Measurements from ENCODE around the gene DMWD.

Gene DMWD

GRCh38 chr19:45771311-45771933 lies 21.2 kb downstream of the DMWD start:
- in situ Hi-C loops (cut with MboI; ENCODE audit: low sequenced_read_pairs): no loop called here

DNA sequence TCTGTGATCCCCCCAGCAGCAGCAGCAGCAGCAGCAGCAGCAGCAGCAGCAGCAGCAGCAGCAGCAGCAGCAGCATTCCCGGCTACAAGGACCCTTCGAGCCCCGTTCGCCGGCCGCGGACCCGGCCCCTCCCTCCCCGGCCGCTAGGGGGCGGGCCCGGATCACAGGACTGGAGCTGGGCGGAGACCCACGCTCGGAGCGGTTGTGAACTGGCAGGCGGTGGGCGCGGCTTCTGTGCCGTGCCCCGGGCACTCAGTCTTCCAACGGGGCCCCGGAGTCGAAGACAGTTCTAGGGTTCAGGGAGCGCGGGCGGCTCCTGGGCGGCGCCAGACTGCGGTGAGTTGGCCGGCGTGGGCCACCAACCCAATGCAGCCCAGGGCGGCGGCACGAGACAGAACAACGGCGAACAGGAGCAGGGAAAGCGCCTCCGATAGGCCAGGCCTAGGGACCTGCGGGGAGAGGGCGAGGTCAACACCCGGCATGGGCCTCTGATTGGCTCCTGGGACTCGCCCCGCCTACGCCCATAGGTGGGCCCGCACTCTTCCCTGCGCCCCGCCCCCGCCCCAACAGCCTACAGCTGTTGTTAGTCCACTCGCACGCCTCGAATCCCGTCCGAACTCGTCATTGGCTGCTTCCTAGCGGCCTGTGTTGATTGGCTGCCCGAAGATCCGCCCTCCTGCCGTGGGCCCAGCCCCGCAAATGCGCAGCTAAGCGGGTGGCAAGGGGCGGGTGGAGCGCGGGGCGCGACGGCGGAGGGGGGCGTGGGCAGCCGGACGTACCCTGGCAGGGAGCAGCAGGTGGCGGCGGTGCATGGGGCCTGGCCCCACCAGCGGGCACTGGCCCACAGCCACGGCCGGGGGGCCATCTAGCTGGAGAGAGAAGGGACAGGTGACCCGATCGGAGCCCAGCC lies 22.2 kb downstream of the DMWD start:
- in situ Hi-C loops (cut with MboI; ENCODE audit: low sequenced_read_pairs): no loop called here

DNA sequence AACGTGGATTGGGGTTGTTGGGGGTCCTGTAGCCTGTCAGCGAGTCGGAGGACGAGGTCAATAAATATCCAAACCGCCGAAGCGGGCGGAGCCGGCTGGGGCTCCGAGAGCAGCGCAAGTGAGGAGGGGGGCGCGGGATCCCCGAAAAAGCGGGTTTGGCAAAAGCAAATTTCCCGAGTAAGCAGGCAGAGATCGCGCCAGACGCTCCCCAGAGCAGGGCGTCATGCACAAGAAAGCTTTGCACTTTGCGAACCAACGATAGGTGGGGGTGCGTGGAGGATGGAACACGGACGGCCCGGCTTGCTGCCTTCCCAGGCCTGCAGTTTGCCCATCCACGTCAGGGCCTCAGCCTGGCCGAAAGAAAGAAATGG lies 22.8 kb downstream of the DMWD start:
- in situ Hi-C loops (cut with MboI; ENCODE audit: low sequenced_read_pairs): no loop called here

DNA sequence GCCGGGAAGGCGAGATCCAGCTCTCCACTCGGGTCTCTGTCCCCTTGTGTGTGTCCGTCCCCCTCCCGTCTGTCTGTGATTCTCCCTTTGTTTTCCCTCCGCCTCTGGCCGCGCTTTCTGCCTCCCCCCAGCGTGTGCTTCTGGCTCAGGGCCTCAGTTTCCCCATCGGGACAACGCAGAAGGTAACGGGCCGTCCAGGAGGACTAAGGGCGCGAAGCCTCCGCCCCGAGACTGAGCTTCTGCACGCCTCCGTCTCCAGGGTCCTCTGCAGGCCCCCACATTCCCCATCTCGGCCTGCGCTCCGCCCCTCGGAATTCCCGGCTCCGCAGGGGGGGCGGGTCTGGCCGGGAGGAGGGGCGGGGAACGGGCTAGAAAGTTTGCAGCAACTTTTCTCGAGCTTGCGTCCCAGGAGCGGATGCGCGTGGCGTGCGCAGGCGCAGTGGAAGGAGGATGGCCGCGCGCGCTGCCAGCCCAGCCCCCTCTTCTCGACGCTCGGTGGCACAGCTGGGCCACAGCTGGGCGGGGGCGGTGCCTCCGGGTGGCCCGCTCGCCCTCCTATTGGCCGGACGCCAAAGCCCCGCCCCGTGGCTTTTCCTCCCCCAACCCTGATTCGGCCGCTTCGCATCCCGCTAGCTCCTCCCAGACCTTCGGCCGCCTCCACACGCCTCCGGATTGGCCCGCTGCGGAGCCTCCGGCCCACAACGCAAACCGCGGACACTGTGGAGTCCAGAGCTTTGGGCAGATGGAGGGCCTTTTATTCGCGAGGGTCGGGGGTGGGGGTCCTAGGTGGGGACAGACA lies 23.5 kb downstream of the DMWD start, which contains the start of gene SIX5:
TSS of gene SIX5 (minus strand) at position 269 of the 799 bp plus-strand sequence. CDS start 408 bp downstream, outside the sequence.
- in situ Hi-C loops (cut with MboI; ENCODE audit: low sequenced_read_pairs): no loop called here

DNA sequence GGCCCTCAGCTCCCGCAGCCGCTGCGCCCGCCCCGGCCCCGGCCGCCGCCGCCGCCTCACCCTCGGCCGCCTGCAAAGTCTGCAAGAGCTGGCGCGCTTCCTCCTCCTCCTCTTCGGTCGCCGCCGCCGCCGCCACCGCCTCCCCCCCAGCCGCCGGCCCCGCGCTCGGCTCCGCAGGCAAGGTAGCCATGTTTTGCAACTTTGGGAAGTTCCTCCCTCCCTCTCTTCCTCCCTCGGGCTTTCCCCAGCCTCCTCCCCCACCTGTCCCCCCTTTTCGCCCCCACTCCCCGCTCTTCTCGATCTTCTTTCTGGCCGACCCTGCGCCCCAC lies 24.0 kb downstream of the DMWD start:
- in situ Hi-C loops (cut with MboI; ENCODE audit: low sequenced_read_pairs): no loop called here

DNA sequence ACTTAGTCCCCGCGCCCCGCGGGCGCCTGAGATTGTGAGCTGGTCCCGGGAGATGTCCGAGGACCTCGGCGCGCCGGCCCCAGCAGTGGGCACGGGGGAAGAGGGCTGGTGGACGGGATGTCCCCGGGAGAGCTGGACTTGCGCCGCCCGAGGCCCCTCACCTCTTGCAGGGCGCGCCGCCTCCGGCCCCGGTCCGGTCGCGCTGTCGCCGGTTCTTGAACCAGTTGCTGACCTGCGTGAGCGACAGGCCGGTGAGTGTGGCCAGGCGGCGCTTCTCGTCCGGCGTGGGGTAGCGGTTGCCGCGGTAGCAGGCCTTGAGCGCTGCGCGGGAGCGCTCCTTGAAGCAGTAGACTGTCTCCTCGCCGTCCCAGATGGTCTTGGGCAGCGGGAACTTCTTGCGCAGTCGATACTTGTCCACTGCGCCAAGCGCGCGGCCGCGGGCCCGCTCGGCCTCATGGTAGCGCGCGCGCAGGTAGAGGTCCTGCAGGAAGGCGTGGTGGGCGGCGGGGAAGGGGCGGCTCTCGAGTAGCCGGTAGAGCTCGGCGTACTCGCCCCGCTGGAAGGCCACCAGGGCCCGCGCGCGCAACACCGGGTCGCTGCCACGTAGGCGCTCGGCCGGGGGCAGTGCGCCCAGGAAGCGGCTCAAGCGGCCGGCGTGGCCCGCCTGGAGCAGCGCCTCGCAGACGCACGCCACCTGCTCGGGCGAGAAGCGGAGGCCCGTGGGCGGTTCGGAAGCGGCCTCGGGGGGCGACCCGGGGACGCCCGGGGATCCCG lies 24.6 kb downstream of the DMWD start:
- in situ Hi-C loops (cut with MboI; ENCODE audit: low sequenced_read_pairs): no loop called here

- in situ Hi-C loops (cut with MboI; ENCODE audit: low sequenced_read_pairs): no loop called here
Observed at GRCh38 chr19:45767410-45767880, 25.2 kb downstream of the DMWD start.

- in situ Hi-C loops (cut with MboI; ENCODE audit: low sequenced_read_pairs): no loop called here
Observed at GRCh38 chr19:45766869-45767346, 25.7 kb downstream of the DMWD start.

- in situ Hi-C loops (cut with MboI; ENCODE audit: low sequenced_read_pairs): no loop called here
Observed at GRCh38 chr19:45766296-45766868, 26.3 kb downstream of the DMWD start.

DNA sequence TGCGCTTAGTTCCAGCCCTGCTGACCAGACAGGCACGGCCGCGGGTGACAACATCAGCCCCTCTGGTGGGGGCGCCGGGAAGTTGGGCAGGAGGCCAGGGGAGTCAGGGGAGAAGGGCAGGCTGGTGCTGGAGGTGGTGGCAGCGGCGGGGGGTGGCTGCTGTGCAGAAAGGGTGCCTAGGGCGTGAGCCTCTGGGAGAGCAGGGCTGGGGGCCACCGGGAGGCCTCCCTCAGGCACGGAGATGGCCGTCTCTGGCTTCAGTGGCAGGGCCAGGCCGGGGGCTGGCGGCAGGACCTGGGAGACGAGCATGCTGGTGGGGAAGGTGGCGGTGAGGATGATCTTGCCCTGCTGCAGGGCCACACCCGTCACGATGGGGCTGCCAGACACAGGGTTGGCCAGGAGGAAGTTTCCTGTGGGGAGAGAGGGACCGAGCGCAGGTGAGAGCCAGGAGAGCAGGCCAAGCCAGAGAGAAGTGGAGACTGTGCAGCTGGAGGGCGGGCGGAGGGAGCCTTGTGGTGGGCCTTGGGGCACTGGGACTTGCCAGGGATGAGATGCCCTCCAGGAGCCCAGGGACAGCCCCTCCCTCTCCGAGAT lies 26.8 kb downstream of the DMWD start:
- in situ Hi-C loops (cut with MboI; ENCODE audit: low sequenced_read_pairs): no loop called here

DNA sequence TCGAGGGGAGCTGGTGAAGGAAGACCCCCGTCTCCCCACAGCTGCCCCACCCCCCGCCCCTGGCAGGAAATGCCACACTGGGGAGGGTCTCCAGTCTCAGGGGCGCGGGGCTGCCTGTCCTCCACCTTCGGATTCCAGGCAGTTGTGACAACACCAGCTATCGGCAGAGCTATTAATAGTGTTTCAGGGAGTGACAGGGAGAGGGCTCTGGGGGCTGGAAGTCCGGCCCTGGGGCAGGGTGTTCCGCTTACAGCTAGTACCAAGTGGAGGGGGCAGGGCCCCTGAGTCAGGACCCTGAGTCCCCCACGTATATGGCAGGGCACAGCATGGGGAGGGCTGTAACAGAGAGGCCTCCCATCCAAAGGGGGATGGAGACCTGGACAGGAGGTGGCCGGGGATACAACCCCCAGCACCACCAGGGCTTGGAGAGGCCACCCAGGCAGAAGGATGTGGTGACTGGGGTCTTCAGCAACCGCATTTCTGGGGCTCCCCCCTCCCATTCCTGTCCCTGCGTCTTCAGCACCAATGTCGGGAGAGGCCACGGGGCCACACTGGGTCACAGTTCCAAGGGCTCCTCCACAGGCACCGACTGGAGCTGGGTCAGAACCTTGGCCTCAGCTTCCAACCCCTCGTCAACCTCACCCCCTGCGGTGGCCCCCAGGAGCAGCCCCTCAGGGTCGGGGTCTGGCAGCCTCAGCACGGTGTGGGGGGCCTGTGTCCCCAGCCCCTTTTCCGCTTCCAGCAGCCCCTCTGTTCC lies 27.5 kb downstream of the DMWD start:
- in situ Hi-C loops (cut with MboI; ENCODE audit: low sequenced_read_pairs): no loop called here

DNA sequence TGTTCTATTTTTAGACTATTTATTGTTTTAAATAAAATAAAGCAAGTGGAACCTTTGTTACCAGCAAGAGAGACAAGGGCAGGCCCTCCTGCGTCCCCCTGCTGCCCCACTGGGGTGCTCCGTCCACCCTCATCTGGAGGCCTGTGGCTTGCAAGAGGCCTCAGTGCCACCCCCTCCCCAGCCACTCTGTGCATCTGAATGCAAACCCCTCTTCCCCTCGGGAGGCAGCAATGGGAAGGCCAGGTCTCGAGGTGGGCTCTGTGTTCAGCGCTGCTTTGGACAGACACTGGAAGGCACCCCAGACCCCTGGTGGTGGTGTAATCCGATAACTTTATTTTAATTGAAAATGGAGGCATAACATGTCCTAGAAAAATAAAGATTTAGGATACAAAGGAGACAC lies 28.2 kb downstream of the DMWD start:
- in situ Hi-C loops (cut with MboI; ENCODE audit: low sequenced_read_pairs): no loop called here

DNA sequence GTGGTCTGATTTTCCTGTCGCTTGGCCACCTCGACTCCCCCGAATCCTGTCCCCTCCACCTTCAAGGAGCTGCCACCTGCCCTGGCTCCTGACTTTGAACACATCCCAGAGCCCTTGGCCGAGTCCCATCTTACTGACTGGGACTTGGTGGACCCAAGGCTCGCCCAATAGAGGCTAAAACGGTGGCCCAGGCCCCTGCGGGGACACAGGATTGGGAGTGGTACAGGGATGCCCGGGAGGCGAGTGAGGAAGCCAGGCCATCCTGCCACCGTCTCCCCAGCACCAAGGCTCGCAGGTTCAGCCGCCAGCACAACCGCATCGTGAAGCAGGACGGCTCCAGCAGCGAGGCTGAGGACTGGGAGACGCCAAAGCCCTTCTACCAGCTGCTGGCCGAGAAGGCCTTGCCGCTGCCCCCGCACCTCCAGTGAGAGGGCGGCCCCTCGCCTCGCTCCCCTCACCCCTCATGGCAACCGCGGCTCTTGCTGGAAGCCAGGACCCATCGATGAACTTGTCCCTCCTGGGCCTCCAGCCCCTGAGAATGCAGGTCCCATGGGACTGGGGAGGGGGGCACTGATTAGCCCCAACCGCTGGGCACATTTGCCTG lies 28.9 kb downstream of the DMWD start:
- in situ Hi-C loops (cut with MboI; ENCODE audit: low sequenced_read_pairs): no loop called here

DNA sequence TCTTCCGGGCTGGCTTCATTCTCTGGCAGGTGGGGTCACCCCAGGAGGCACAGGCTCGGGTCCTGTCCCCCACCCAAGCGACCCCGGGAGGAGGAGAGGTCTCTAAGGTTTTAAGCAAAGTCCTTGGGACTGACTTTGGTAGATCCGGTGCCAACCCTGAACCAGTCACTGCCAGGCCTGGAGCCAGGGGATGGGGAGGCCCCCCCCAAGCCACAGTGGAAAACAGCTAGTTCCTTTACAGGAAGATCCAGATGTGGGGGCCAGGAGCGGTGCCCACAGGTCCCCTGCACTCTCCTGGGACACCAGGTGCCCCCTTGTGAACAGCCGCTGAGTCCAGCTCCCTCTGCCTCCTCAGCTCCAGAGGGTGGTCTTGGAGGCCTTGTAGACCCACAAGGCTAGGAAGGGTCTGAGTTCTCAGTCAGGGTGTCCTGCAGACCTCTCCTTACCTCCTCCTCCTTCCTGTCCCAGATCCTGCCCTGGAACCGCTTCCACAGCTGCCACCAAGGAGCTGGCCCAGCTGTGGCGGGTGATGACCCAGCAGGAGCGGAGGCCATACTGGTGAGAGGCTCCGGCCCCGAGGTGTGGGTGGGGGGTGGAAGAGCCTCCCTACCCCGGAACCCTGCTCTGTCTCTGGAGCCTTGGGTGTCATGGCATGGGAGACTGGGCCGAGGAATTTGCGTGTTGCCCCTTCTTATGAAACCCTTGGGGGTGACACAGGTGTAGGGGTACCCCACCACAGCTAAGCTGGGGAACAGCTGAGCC lies 29.6 kb downstream of the DMWD start:
- in situ Hi-C loops (cut with MboI; ENCODE audit: low sequenced_read_pairs): no loop called here

DNA sequence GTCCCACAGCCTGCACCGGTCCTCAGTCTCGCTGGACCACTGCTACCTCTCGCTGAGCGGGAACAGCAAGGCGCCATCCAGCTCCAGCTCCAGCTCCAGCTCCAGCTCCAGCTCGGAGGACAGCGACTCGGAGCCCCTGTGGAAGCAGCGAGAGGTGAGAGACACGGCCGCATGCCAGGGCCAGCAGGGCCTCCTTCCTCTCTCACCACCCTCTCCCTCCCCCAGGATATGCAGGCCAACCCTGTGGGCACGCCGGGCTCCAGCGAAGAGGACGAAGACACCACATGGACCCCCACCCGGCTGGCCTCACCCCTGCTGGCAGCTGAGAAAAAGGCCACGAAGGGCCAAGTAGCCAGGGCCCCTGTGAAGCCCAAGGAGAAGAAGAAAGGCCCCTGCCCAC lies 30.9 kb downstream of the DMWD start:
- in situ Hi-C loops (cut with MboI; ENCODE audit: low sequenced_read_pairs): no loop called here

GRCh38 chr19:45758921-45759320 lies 33.7 kb downstream of the DMWD start:
- in situ Hi-C loops (cut with MboI; ENCODE audit: low sequenced_read_pairs): no loop called here

DNA sequence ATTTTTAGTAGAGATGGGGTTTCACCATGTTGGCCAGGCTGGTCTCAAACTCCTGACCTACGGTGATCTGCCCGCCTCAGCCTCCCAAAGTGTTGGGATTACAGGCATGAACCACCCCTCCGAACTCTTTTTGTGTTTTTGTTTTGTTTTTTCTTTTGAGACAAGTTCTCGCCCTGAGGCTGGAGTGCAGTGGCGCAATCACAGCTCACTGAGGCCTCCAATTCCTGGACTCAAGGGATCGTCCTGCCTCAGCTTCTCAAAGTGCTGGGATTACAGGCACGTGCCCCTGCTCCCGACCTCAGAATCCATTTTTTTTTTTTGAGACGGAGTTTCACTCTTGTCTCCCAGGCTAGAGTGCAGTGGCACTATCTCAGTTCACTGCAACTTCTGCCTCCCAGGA lies 35.0 kb downstream of the DMWD start:
- in situ Hi-C loops (cut with MboI; ENCODE audit: low sequenced_read_pairs): no loop called here

- in situ Hi-C loops (cut with MboI; ENCODE audit: low sequenced_read_pairs): no loop called here
Observed at GRCh38 chr19:45754323-45754722, 38.3 kb downstream of the DMWD start.

Measured in HL-60/S4 treated with retinoic acid at 250 ng/mL for 4 days and 3 days (cell line).